ENCODE results near the gene STAG3. TPM values are rescaled to one million over a fixed set of nuclear protein-coding genes. Genes with fewer than 3 reads are reported as not detected.
A peak's percentile ranks its signal among the peaks of the same experiment; 100 is the strongest.

Gene STAG3
- polyA plus RNA-seq, 1 donor from 2014 or later: 0.64 TPM

GRCh38 chr7:100169147-100169850 is 8.4 kb upstream of the STAG3 start:
- no peaks in the 10 kb centered on the region for H3F3A ChIP-seq (ENCODE audit: insufficient read depth, low read length, poor library complexity, severe bottlenecking)
- H3K36me3 ChIP-seq (ENCODE audit: insufficient read depth, low read length): no peaks in the 10 kb centered on the region
- no peak for TF ChIP-seq TAF1 (IDR thresholded peaks at IDR 0.05; ENCODE audit: low read depth)
- no peak for TF ChIP-seq SMC3 (conservative IDR thresholded peaks at IDR 0.05; ENCODE audit: poor library complexity)
- no peak for TF ChIP-seq CTCF (IDR thresholded peaks at IDR 0.05; ENCODE audit: poor library complexity, severe bottlenecking)
- TF ChIP-seq EP300 (conservative IDR thresholded peaks at IDR 0.05; ENCODE audit: poor library complexity, severe bottlenecking): no peak
- no peak for TF ChIP-seq RAD21 (conservative IDR thresholded peaks at IDR 0.05)
- TF ChIP-seq REST (IDR thresholded peaks at IDR 0.05; ENCODE audit: borderline replicate concordance): no peak
- no peak overlapping the region for H3K9ac ChIP-seq (ENCODE audit: low read length)
- H3K4me3 ChIP-seq (ENCODE audit: low read length): no peak overlapping the region
- H3K9me3 ChIP-seq (ENCODE audit: low read length): no peaks in the 10 kb centered on the region
- no peak overlapping the region for H2AFZ ChIP-seq (ENCODE audit: low read depth, low read length)
- no peaks in the 10 kb centered on the region for H3K9me2 ChIP-seq (ENCODE audit: insufficient read depth, low read length)
- no peaks in the 10 kb centered on the region for H3K27me3 ChIP-seq (ENCODE audit: insufficient read depth, low read depth, low read length)
- H3K27ac ChIP-seq (ENCODE audit: low read length): no peak overlapping the region
- H4K20me1 ChIP-seq (ENCODE audit: insufficient read depth): no peaks in the 10 kb centered on the region
- H3K79me2 ChIP-seq (replicated peaks; ENCODE audit: insufficient read depth, low read length): no peaks in the 10 kb centered on the region
- H3K4me2 ChIP-seq (ENCODE audit: low read length): no peak overlapping the region

- Histone ChIP-seq H3F3A (ENCODE audit: insufficient read depth, low read length, poor library complexity, severe bottlenecking) (no peaks in the 10 kb centered on the region), H4K20me1 (ENCODE audit: insufficient read depth) (no peaks in the 10 kb centered on the region), H3K9me3 (ENCODE audit: low read length) (no peaks in the 10 kb centered on the region), H3K9me2 (ENCODE audit: insufficient read depth, low read length) (no peaks in the 10 kb centered on the region), H3K4me3 (ENCODE audit: low read length) (peak overlapping the region; percentile 56), H3K36me3 (ENCODE audit: insufficient read depth, low read length) (no peaks in the 10 kb centered on the region), H3K9ac (ENCODE audit: low read length) (peak overlapping the region; percentile 14), H3K79me2 (replicated peaks; ENCODE audit: insufficient read depth, low read length) (peaks cover 4% of the 10 kb centered on the region), H3K27ac (ENCODE audit: low read length) (no peak overlapping the region), H3K4me2 (ENCODE audit: low read length) (no peak overlapping the region), H2AFZ (ENCODE audit: low read depth, low read length) (no peak overlapping the region), H3K27me3 (ENCODE audit: insufficient read depth, low read depth, low read length) (no peaks in the 10 kb centered on the region)
- TF ChIP-seq CTCF (IDR thresholded peaks at IDR 0.05; ENCODE audit: poor library complexity, severe bottlenecking) (no peak), EP300 (conservative IDR thresholded peaks at IDR 0.05; ENCODE audit: poor library complexity, severe bottlenecking) (no peak), EZH2 (IDR thresholded peaks at IDR 0.05; ENCODE audit: borderline replicate concordance, insufficient read depth, low read length, poor library complexity, severe bottlenecking) (no peak), TAF1 (IDR thresholded peaks at IDR 0.05; ENCODE audit: low read depth) (no peak), REST (IDR thresholded peaks at IDR 0.05; ENCODE audit: borderline replicate concordance) (no peak), SMC3 (conservative IDR thresholded peaks at IDR 0.05; ENCODE audit: poor library complexity) (no peak), MXI1 (conservative IDR thresholded peaks at IDR 0.05; ENCODE audit: poor library complexity, severe bottlenecking) (no peak), POLR2AphosphoS5 (IDR thresholded peaks at IDR 0.05) (no peak), RAD21 (conservative IDR thresholded peaks at IDR 0.05) (no peak)
These were observed 7.4 kb upstream of the STAG3 start for GRCh38 chr7:100170101-100170897.
